Skeletal muscle tissue (tissue), 4 donors: ENCODE data around the gene MALT1. TPM values are rescaled to one million over a fixed set of nuclear protein-coding genes. Genes with fewer than 3 reads are reported as not detected.

Experiments used
- H3K27ac ChIP-seq: one replicate; pipeline ENCODE4 v1.7.0; 2013; ENCODE audit warnings: mild to moderate bottlenecking, low read depth, low read length, inconsistent platforms
- H3K27me3 ChIP-seq, 3 donors: one replicate each; pipeline ENCODE4 v1.7.0; 2013; ENCODE audit warnings: low read length in 3 of 3; ENCODE audit not compliant: control insufficient read depth in 3 of 3, insufficient read depth in 3 of 3
- H3K36me3 ChIP-seq, 3 donors: one replicate each; pipeline ENCODE4 v1.7.0; 2013; ENCODE audit warnings: low read length in 3 of 3; ENCODE audit not compliant: control insufficient read depth in 3 of 3, insufficient read depth in 3 of 3
- H3K4me1 ChIP-seq, 3 donors: one replicate each; pipeline ENCODE4 v1.7.0; 2013; ENCODE audit warnings: low read length in 3 of 3, mild to moderate bottlenecking in 3 of 3; ENCODE audit not compliant: control insufficient read depth in 3 of 3, insufficient read depth in 3 of 3
- H3K4me3 ChIP-seq, 3 donors: one replicate each; pipeline ENCODE4 v1.7.0; 2013; ENCODE audit warnings: low read length in 3 of 3
- H3K9ac ChIP-seq, 3 donors: one replicate each; pipeline ENCODE4 v1.7.0; 2013; ENCODE audit warnings: low read length in 3 of 3, mild to moderate bottlenecking in 3 of 3, moderate library complexity in 2 of 3, low read depth in 1 of 3
- H3K9me3 ChIP-seq, 3 donors: one replicate each; pipeline ENCODE4 v1.7.0; 2013; ENCODE audit warnings: low read length in 3 of 3; ENCODE audit not compliant: control insufficient read depth in 3 of 3
- total RNA-seq: library from RNA; depleted of rRNA; stranded (reverse); fragments of >200 nt; gene quantifications from one replicate; pipeline ENCODE4 v1.2.3, GENCODE V29; 2014
- donor health status: Osteomylitis.

The MALT1 gene
- total RNA-seq, 1 donor from 2014 or later = 24.0 TPM

DNA sequence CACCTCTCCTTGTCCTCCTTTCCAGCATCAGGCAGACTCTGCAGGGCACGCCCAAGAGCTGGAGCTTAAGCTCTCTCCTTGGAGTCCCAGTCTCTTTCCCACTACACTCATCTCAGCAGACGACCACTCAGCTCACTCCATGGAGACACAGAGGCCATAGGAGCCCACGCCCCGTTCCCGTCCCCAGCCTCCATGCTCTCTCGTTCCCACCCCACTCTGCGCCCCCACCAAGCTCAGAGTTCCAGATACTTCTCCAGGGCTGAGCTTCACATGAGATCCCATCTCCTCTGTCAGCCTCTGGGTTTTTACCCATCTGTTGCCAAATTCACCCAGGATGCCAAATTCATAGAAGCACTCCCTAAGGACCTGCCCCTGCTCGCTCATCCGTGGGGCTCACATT, 87.3 kb downstream of the MALT1 start:
- H3K27me3 ChIP-seq = peaks cover 0 to 5% (median 0%) of the 10 kb centered on the region in 3 donors
- no peaks in the 10 kb centered on the region for H3K36me3 ChIP-seq
- no peak overlapping the region for H3K9ac ChIP-seq
- H3K4me1 ChIP-seq = peaks cover 16 to 49% (median 41%) of the 10 kb centered on the region in 3 donors
- no peaks in the 10 kb centered on the region for H3K9me3 ChIP-seq
- H3K4me3 ChIP-seq = no peak overlapping the region
- H3K27ac ChIP-seq = no peak overlapping the region

DNA sequence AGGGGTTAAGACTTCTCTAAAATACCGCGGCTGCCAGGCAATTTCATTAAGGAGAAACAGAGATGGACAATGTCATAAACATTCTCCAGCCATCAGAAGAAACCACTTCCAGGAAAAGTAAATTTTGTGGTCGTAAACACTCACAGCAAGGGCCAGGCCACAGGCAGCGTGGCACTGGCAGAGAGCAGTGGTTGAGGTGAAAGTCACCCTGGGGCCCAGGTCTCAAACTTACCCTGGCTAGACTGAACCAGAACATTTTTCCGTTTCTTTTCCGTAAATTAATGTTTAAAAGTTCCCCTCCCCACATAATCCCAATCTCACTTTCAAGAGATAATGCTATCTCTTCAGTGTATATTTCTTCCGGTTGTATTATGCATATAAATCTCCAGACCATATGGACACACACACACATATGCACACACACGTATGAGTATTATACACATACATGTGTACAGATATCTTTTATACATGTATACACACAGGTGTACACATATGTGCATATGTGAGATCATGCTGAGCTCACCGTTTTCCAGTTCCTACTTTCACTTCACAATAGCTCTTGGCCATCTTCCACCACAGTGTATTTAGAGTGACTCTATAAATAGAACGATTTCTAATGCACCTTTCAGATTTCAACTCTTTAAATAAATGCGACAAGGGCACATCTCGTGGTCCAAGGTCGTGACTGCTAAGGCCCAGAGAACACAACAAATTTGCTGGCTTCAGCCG, 90.1 kb downstream of the MALT1 start:
- H3K4me3 ChIP-seq = peak overlapping the region in 1 of 3 donors; percentile 15
- H3K4me1 ChIP-seq = peaks cover 0 to 31% (median 21%) of the 10 kb centered on the region in 3 donors
- peak overlapping the region; percentile 72 for H3K27ac ChIP-seq
- peaks cover 0 to 8% (median 0%) of the 10 kb centered on the region in 3 donors for H3K27me3 ChIP-seq
- no peaks in the 10 kb centered on the region for H3K9me3 ChIP-seq
- H3K36me3 ChIP-seq = no peaks in the 10 kb centered on the region
- H3K9ac ChIP-seq = peak overlapping the region in 1 of 3 donors; percentile 50

GRCh38 chr18:58761970-58762780, 90.9 kb downstream of the MALT1 start:
- Histone ChIP-seq H3K9ac (peak overlapping the region in 1 of 3 donors; percentile 50), H3K4me3 (peak overlapping the region in 1 of 3 donors; percentile 41), H3K4me1 (peaks cover 0 to 26% (median 21%) of the 10 kb centered on the region in 3 donors), H3K27ac (peak overlapping the region; percentile 72), H3K27me3 (peaks cover 0 to 10% (median 0%) of the 10 kb centered on the region in 3 donors), H3K36me3 (no peaks in the 10 kb centered on the region), H3K9me3 (no peaks in the 10 kb centered on the region)

DNA sequence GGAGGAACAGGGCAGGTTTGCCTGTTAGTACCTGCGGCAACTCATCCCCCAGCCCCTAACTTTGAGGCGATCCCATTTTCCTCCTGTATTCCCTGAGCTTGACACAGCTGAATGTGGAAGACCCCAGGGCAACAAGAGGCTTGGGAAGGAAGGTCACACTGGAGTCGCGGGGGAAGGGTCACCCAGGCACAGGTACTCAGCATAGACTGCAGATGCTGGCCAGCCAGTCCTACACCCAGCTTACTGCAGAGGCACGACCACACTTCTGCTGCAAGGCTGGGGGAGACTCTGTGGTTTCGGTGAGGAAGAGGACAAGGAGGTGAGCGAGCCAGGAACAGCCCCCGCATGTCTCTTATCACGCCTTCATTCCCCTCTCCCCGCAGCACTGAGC, 91.5 kb downstream of the MALT1 start:
- H3K36me3 ChIP-seq = no peaks in the 10 kb centered on the region
- peaks cover 0 to 26% (median 21%) of the 10 kb centered on the region in 3 donors for H3K4me1 ChIP-seq
- no peak overlapping the region for H3K4me3 ChIP-seq
- H3K9me3 ChIP-seq = no peaks in the 10 kb centered on the region
- no peak overlapping the region for H3K9ac ChIP-seq
- H3K27me3 ChIP-seq = peaks cover 0 to 11% (median 0%) of the 10 kb centered on the region in 3 donors
- peak overlapping the region; percentile 72 for H3K27ac ChIP-seq

- Histone ChIP-seq H3K9me3 (no peaks in the 10 kb centered on the region), H3K27me3 (peaks cover 0 to 5% (median 0%) of the 10 kb centered on the region in 3 donors), H3K36me3 (no peaks in the 10 kb centered on the region), H3K27ac (no peak overlapping the region), H3K4me3 (no peak overlapping the region), H3K4me1 (peaks cover 11 to 31% (median 28%) of the 10 kb centered on the region in 3 donors), H3K9ac (no peak overlapping the region)
Measured at GRCh38 chr18:58766164-58766563, 94.9 kb downstream of the MALT1 start.

DNA sequence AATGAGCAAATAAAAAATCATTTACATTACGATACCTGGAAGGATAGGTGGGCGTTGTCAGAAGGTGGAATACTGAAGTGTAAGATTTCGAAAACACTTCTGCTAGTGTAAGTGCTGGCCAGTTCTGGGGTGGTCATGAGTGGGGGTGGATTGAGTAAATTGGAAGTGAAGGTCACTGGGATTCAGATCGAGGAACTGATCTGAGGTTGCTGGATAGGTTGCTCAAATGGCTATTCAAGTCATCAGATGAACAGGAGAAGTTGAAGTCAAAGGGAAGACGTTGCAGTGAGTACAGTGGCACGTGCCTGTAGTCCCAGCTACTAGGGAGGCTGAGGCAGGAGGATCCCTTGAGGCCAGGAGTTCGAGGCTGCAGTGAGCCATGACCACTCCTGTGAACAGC, 95.7 kb downstream of the MALT1 start:
- H3K36me3 ChIP-seq = no peaks in the 10 kb centered on the region
- no peaks in the 10 kb centered on the region for H3K9me3 ChIP-seq
- H3K4me3 ChIP-seq = no peak overlapping the region
- peaks cover 11 to 24% (median 20%) of the 10 kb centered on the region in 3 donors for H3K4me1 ChIP-seq
- H3K9ac ChIP-seq = no peak overlapping the region
- H3K27ac ChIP-seq = no peak overlapping the region
- H3K27me3 ChIP-seq = peaks cover 0 to 5% (median 0%) of the 10 kb centered on the region in 3 donors

DNA sequence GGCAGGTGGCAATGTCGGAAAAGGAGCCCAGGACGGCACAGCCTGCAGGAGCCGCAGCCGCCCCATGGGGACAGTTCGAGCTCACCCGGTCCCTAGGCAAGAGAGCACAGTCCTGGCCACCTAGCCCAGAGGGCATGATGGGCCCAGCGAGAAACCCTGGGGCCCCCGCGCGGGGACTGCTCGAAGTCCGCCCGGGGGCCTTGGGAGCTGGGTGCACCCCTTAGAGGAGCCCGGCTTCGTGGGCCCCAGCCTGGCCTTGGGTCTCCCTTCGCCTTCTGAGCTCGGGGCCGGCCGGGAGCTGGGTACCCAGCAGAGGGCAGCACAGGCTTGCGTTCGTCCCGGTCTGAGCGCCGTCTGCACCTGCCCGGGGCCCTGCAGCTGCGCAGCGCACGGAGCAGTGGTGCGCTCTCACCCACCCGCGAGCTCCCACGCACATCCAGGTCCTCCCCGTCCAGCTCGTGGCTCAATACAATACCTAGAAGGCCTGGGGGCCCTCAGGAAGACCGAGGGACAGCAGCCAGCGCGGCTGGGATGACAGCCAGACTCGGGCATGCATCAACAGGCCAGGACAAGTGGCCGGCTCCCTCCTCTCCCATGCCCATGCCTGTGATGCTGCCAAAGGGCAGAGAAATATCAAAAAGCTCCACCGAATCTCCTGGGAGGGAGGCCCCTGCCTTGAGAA, 97.2 kb downstream of the MALT1 start:
- H3K4me3 ChIP-seq = peak overlapping the region; percentile 69 to 80 (median 78)
- H3K4me1 ChIP-seq = peaks cover 11 to 14% (median 11%) of the 10 kb centered on the region in 3 donors
- peaks cover 0 to 5% (median 0%) of the 10 kb centered on the region in 3 donors for H3K27me3 ChIP-seq
- no peaks in the 10 kb centered on the region for H3K36me3 ChIP-seq
- peak overlapping the region; percentile 45 to 79 (median 46) for H3K9ac ChIP-seq
- H3K9me3 ChIP-seq = no peaks in the 10 kb centered on the region
- H3K27ac ChIP-seq = no peak overlapping the region

DNA sequence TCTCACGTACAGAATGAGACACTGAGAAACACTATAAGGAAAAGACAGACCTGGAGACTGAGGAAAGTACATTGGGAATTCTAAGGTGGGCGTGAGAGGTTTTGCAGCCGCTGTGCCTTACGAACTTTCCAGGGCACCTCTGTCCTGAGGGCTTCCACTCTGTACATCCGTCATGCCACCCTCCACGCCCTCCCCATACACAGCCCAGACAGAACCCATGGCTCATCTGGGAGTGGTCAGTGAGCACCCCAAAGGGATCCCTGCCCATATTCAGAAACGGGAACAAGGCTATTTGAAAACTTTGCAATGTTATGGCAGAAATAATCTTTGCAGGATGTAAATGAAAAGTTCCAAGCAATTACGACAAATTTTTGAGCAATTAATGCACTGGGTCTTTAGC, 98.1 kb downstream of the MALT1 start:
- Histone ChIP-seq H3K27ac (no peak overlapping the region), H3K27me3 (peaks cover 0 to 5% (median 0%) of the 10 kb centered on the region in 3 donors), H3K9ac (no peak overlapping the region), H3K4me3 (no peak overlapping the region), H3K9me3 (no peaks in the 10 kb centered on the region), H3K4me1 (peaks cover 11 to 12% (median 11%) of the 10 kb centered on the region in 3 donors), H3K36me3 (no peaks in the 10 kb centered on the region)

DNA sequence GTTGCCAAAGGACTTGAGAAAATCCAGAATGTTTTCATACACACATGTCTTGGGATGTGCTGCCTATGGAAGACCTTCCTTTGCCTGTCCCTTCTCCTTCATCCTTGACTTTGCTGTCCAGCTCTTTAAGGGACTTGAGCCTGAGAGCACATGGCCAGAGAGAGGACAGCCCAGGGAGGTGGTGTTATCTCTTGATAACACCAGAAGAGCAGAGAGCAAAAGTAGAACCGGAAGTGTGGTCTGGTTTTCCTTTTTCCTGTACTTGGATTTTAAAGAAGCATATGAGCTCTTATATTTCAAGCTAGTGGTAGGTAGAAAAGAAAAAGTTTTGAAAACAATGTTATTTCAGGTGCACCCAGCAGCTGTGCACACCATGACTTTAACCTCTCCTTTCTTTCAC, 99.3 kb downstream of the MALT1 start:
- H3K9me3 ChIP-seq = no peaks in the 10 kb centered on the region
- no peaks in the 10 kb centered on the region for H3K36me3 ChIP-seq
- no peak overlapping the region for H3K27ac ChIP-seq
- peaks cover 0 to 3% (median 0%) of the 10 kb centered on the region in 3 donors for H3K27me3 ChIP-seq
- H3K4me1 ChIP-seq = peaks cover 9 to 11% (median 11%) of the 10 kb centered on the region in 3 donors
- H3K9ac ChIP-seq = no peak overlapping the region
- H3K4me3 ChIP-seq = no peak overlapping the region
